Measurements from ENCODE around the gene NOP10. TPM values are rescaled to one million over a fixed set of nuclear protein-coding genes. Genes with fewer than 3 reads are reported as not detected.
"Not testable (repeated sequence)": the region's sequence is repeated elsewhere in the genome, so short reads cannot be mapped to it uniquely, and the experiment has no call there.

The NOP10 gene
- total RNA-seq, 1 donor = 216 TPM

GRCh38 chr15:34349769-34350168 lies 6.8 kb upstream of the NOP10 start:
- H3K27me3 ChIP-seq (ENCODE audit: insufficient read depth, low read length) = no peaks in the 10 kb centered on the region
- no peak for TF ChIP-seq CTCF (IDR thresholded peaks at IDR 0.05; ENCODE audit: extremely low read depth, low read depth, low read length)
- H3K79me2 ChIP-seq (ENCODE audit: insufficient read depth, low read length) = no peaks in the 10 kb centered on the region
- H3K36me3 ChIP-seq (ENCODE audit: insufficient read depth, low read length) = no peaks in the 10 kb centered on the region
- no peaks in the 10 kb centered on the region for H4K20me1 ChIP-seq (ENCODE audit: insufficient read depth, low read length)
- no peak overlapping the region for H3K4me2 ChIP-seq (ENCODE audit: insufficient read depth, low read length)
- H3K9me3 ChIP-seq (ENCODE audit: low read depth, low read length) = no peaks in the 10 kb centered on the region
- H2AFZ ChIP-seq (ENCODE audit: low read length) = no peak overlapping the region
- H3K4me3 ChIP-seq (ENCODE audit: insufficient read depth, low read length) = no peak overlapping the region
- no peak overlapping the region for H3K27ac ChIP-seq (ENCODE audit: low read depth, low read length)
- DNase-seq (ENCODE audit: insufficient read length, low spot score, missing footprints) = no peak
- no peaks in the 10 kb centered on the region for H3K4me1 ChIP-seq (ENCODE audit: insufficient read depth, low read length)

- no peak overlapping the region for H3K4me2 ChIP-seq (ENCODE audit: insufficient read depth, low read length)
- no peaks in the 10 kb centered on the region for H3K36me3 ChIP-seq (ENCODE audit: insufficient read depth, low read length)
- H3K27me3 ChIP-seq (ENCODE audit: insufficient read depth, low read length) = no peaks in the 10 kb centered on the region
- no peaks in the 10 kb centered on the region for H3K4me1 ChIP-seq (ENCODE audit: insufficient read depth, low read length)
- DNase-seq (ENCODE audit: insufficient read length, low spot score, missing footprints) = no peak
- no peaks in the 10 kb centered on the region for H4K20me1 ChIP-seq (ENCODE audit: insufficient read depth, low read length)
- no peaks in the 10 kb centered on the region for H3K79me2 ChIP-seq (ENCODE audit: insufficient read depth, low read length)
- no peaks in the 10 kb centered on the region for H3K9me3 ChIP-seq (ENCODE audit: low read depth, low read length)
- no peak for TF ChIP-seq CTCF (IDR thresholded peaks at IDR 0.05; ENCODE audit: extremely low read depth, low read depth, low read length)
- H3K27ac ChIP-seq (ENCODE audit: low read depth, low read length) = no peak overlapping the region
- no peak overlapping the region for H3K4me3 ChIP-seq (ENCODE audit: insufficient read depth, low read length)
- H2AFZ ChIP-seq (ENCODE audit: low read length) = no peak overlapping the region
These were observed 5.9 kb upstream of the NOP10 start for GRCh38 chr15:34348735-34349300.

GRCh38 chr15:34347951-34348638 lies 5.2 kb upstream of the NOP10 start:
- Histone ChIP-seq H3K4me2 (ENCODE audit: insufficient read depth, low read length) (no peak overlapping the region), H2AFZ (ENCODE audit: low read length) (no peak overlapping the region), H3K4me3 (ENCODE audit: insufficient read depth, low read length) (no peak overlapping the region), H3K9me3 (ENCODE audit: low read depth, low read length) (no peaks in the 10 kb centered on the region), H3K4me1 (ENCODE audit: insufficient read depth, low read length) (no peaks in the 10 kb centered on the region), H3K36me3 (ENCODE audit: insufficient read depth, low read length) (no peaks in the 10 kb centered on the region), H3K79me2 (ENCODE audit: insufficient read depth, low read length) (no peaks in the 10 kb centered on the region), H4K20me1 (ENCODE audit: insufficient read depth, low read length) (no peaks in the 10 kb centered on the region), H3K27ac (ENCODE audit: low read depth, low read length) (no peak overlapping the region), H3K27me3 (ENCODE audit: insufficient read depth, low read length) (no peaks in the 10 kb centered on the region)
- no peak for DNase-seq (ENCODE audit: insufficient read length, low spot score, missing footprints)
- TF ChIP-seq CTCF (IDR thresholded peaks at IDR 0.05; ENCODE audit: extremely low read depth, low read depth, low read length) = no peak

GRCh38 chr15:34342213-34342736 lies 661 bp downstream of the NOP10 start:
- Histone ChIP-seq H2AFZ (ENCODE audit: low read length) (peak overlapping the region; percentile 99), H3K79me2 (ENCODE audit: insufficient read depth, low read length) (peaks cover 38% of the 10 kb centered on the region), H3K27ac (ENCODE audit: low read depth, low read length) (peak overlapping the region; percentile 90), H3K4me2 (ENCODE audit: insufficient read depth, low read length) (peak overlapping the region; percentile 76), H3K36me3 (ENCODE audit: insufficient read depth, low read length) (peaks cover 22% of the 10 kb centered on the region), H3K4me3 (ENCODE audit: insufficient read depth, low read length) (peak overlapping the region; percentile 96)
- H3K9me3 ChIP-seq (ENCODE audit: low read depth, low read length); H3K4me1 ChIP-seq (ENCODE audit: insufficient read depth, low read length); H4K20me1 ChIP-seq (ENCODE audit: insufficient read depth, low read length); H3K27me3 ChIP-seq (ENCODE audit: insufficient read depth, low read length); DNase-seq (ENCODE audit: insufficient read length, low spot score, missing footprints): not testable (repeated sequence)

Data from osteoblast (primary cell).